GM18873 (cell line): ENCODE results near the gene ASIC4.

Experiments
- ATAC-seq: cut with Tn5 transposase; IDR thresholded peaks from one replicate; pipeline ENCODE4 v1.9.1; 2021; ENCODE audit warnings: mild to moderate bottlenecking, moderate library complexity, moderate number of reproducible peaks; ENCODE audit not compliant: unreplicated experiment, low FRiP score

ASIC4 gene

GRCh38 chr2:219496825-219497494 lies 17.3 kb upstream of the ASIC4 start:
- no peak for ATAC-seq

GRCh38 chr2:219497495-219498279 lies 16.6 kb upstream of the ASIC4 start:
- ATAC-seq, result no peak

GRCh38 chr2:219498280-219499057 lies 15.8 kb upstream of the ASIC4 start, which contains the start of gene GMPPA:
TSS of gene GMPPA (plus strand) at chr2:219498891. CDS start at chr2:219499976, 1,085 bp downstream.
- peak; percentile 92 for ATAC-seq

GRCh38 chr2:219499058-219499307 lies 15.3 kb upstream of the ASIC4 start:
- ATAC-seq, result no peak

GRCh38 chr2:219499555-219499954 lies 14.7 kb upstream of the ASIC4 start:
- ATAC-seq, result no peak

- ATAC-seq, result no peak
Observed at GRCh38 chr2:219500135-219500534, 14.1 kb upstream of the ASIC4 start.

GRCh38 chr2:219501849-219502248 lies 12.4 kb upstream of the ASIC4 start:
- no peak for ATAC-seq

GRCh38 chr2:219502618-219503017 lies 11.7 kb upstream of the ASIC4 start:
- ATAC-seq, result no peak

- no peak for ATAC-seq
Observed at GRCh38 chr2:219505585-219505984, 8.7 kb upstream of the ASIC4 start.

- ATAC-seq, result no peak
Observed at GRCh38 chr2:219506153-219506801, 8.0 kb upstream of the ASIC4 start.

GRCh38 chr2:219506802-219507526 lies 7.3 kb upstream of the ASIC4 start:
- ATAC-seq, result no peak

- ATAC-seq, result no peak
Observed at GRCh38 chr2:219507581-219508443, 6.5 kb upstream of the ASIC4 start.

- no peak for ATAC-seq
Observed at GRCh38 chr2:219508444-219508734, 5.9 kb upstream of the ASIC4 start.

GRCh38 chr2:219508971-219509779 lies 5.1 kb upstream of the ASIC4 start:
- ATAC-seq, result no peak

GRCh38 chr2:219509780-219510511 lies 4.3 kb upstream of the ASIC4 start:
- no peak for ATAC-seq

- no peak for ATAC-seq
Observed at GRCh38 chr2:219510512-219511135, 3.7 kb upstream of the ASIC4 start.

- no peak for ATAC-seq
Observed at GRCh38 chr2:219511547-219512325, 2.5 kb upstream of the ASIC4 start.
